Loucy (cell line): Measurements from ENCODE around the gene TBPL2.
A peak's percentile ranks its signal among the peaks of the same experiment; 100 is the strongest.
"Not testable (repeated sequence)": the region's sequence is repeated elsewhere in the genome, so short reads cannot be mapped to it uniquely, and the experiment has no call there.

Experiments
- H2AFZ ChIP-seq: fragments of 200-600 bp; sonication (generic); 2 replicates; pipeline ENCODE4 v1.6.0; 2016; ENCODE audit warnings: antibody characterized with exemption, mild to moderate bottlenecking, low read length, moderate library complexity
- H3F3A ChIP-seq: fragments of 200-600 bp; 2 replicates; pipeline ENCODE4 v1.6.0; 2016; ENCODE audit warnings: antibody characterized with exemption, low read depth, mild to moderate bottlenecking
- H3K27me3 ChIP-seq: fragments of 200-600 bp; sonication (generic); 2 replicates; pipeline ENCODE4 v1.6.1; 2014; ENCODE audit warnings: low read length, mild to moderate bottlenecking; ENCODE audit not compliant: insufficient read depth, poor library complexity, severe bottlenecking
- H3K36me3 ChIP-seq: fragments of 200-600 bp; sonication (generic); 2 replicates; pipeline ENCODE4 v1.6.1; 2016; ENCODE audit warnings: low read length; ENCODE audit not compliant: insufficient read depth
- H3K4me1 ChIP-seq: fragments of 200-600 bp; sonication (generic); 2 replicates; pipeline ENCODE4 v1.5.1; 2014; ENCODE audit warnings: low read length, mild to moderate bottlenecking; ENCODE audit not compliant: insufficient read depth, poor library complexity, severe bottlenecking
- H3K4me2 ChIP-seq: fragments of 200-600 bp; sonication (generic); 2 replicates; pipeline ENCODE4 v1.6.0; 2014; ENCODE audit warnings: antibody characterized with exemption, low read length, low read depth, mild to moderate bottlenecking; ENCODE audit not compliant: poor library complexity, severe bottlenecking
- H3K4me3 ChIP-seq: fragments of 200-600 bp; sonication (generic); 2 replicates; pipeline ENCODE4 v1.5.1; 2014; ENCODE audit warnings: low read length, mild to moderate bottlenecking, mixed read lengths; ENCODE audit not compliant: poor library complexity, severe bottlenecking
- H3K79me2 ChIP-seq: fragments of 200-600 bp; sonication (generic); 2 replicates; pipeline ENCODE4 v1.6.1; 2014; ENCODE audit warnings: low read length; ENCODE audit not compliant: insufficient read depth
- H3K9ac ChIP-seq: fragments of 200-600 bp; sonication (generic); 2 replicates; pipeline ENCODE4 v1.6.0; 2014; ENCODE audit warnings: mild to moderate bottlenecking, low read depth, low read length, moderate library complexity; ENCODE audit not compliant: poor library complexity, severe bottlenecking
- H3K9me2 ChIP-seq: fragments of 200-600 bp; sonication (generic); replicated peaks from 2 replicates; pipeline ENCODE4 v1.6.1; 2016; ENCODE audit warnings: low read depth, low read length, mixed read lengths
- H3K9me3 ChIP-seq: fragments of 200-600 bp; sonication (generic); 2 replicates; pipeline ENCODE4 v1.6.1; 2014; ENCODE audit warnings: mild to moderate bottlenecking, antibody characterized with exemption, low read length, low read depth; ENCODE audit not compliant: insufficient read depth
- H4K20me1 ChIP-seq: fragments of 200-600 bp; sonication (generic); 2 replicates; pipeline ENCODE4 v1.6.0; 2014; ENCODE audit warnings: antibody characterized with exemption, low read length, mild to moderate bottlenecking; ENCODE audit not compliant: insufficient read depth, poor library complexity, severe bottlenecking
- CTCF ChIP-seq: fragments of 200-600 bp; sonication (generic); conservative IDR thresholded peaks from 2 replicates; pipeline ENCODE4 v1.5.1; 2014; ENCODE audit warnings: mild to moderate bottlenecking, antibody characterized with exemption, low read length
- EZH2phosphoT487 ChIP-seq: fragments of 200-600 bp; IDR thresholded peaks from 2 replicates; pipeline ENCODE4 v1.6.1; 2018; ENCODE audit warnings: antibody characterized with exemption, mild to moderate bottlenecking, moderate library complexity, borderline replicate concordance

The TBPL2 gene

GRCh38 chr14:55423969-55424368 is 16.4 kb downstream of the TBPL2 start:
- TF ChIP-seq CTCF (no peak), EZH2phosphoT487 (no peak)
- Histone ChIP-seq H2AFZ (no peak overlapping the region), H3K4me3 (no peak overlapping the region), H3K4me1 (peaks cover 11% of the 10 kb centered on the region), H3K36me3 (no peaks in the 10 kb centered on the region), H3K4me2 (peak overlapping the region; percentile 43), H4K20me1 (no peaks in the 10 kb centered on the region), H3F3A (no peaks in the 10 kb centered on the region), H3K9me3 (no peaks in the 10 kb centered on the region), H3K9ac (no peak overlapping the region), H3K9me2 (no peaks in the 10 kb centered on the region), H3K27me3 (no peaks in the 10 kb centered on the region), H3K79me2 (no peaks in the 10 kb centered on the region)

GRCh38 chr14:55422338-55422737 is 18.1 kb downstream of the TBPL2 start:
- not testable (repeated sequence) for H3K36me3 ChIP-seq, H3K9me3 ChIP-seq, H3F3A ChIP-seq, H3K9ac ChIP-seq, H3K79me2 ChIP-seq, H3K4me2 ChIP-seq, H4K20me1 ChIP-seq, H3K27me3 ChIP-seq, H3K4me3 ChIP-seq, H3K9me2 ChIP-seq, H2AFZ ChIP-seq
- peaks cover 11% of the 10 kb centered on the region for H3K4me1 ChIP-seq

GRCh38 chr14:55419663-55420062 is 20.8 kb downstream of the TBPL2 start:
- Histone ChIP-seq H3K9me2 (no peaks in the 10 kb centered on the region), H3K9me3 (no peaks in the 10 kb centered on the region), H4K20me1 (no peaks in the 10 kb centered on the region), H3K9ac (no peak overlapping the region), H2AFZ (no peak overlapping the region), H3K27me3 (no peaks in the 10 kb centered on the region), H3F3A (no peaks in the 10 kb centered on the region), H3K36me3 (no peaks in the 10 kb centered on the region), H3K4me3 (no peak overlapping the region), H3K79me2 (no peaks in the 10 kb centered on the region), H3K4me2 (no peak overlapping the region), H3K4me1 (peaks cover 11% of the 10 kb centered on the region)
- no peak for TF ChIP-seq EZH2phosphoT487
- TF ChIP-seq CTCF = no peak

GRCh38 chr14:55418411-55418810 is 22.0 kb downstream of the TBPL2 start:
- H3K9me3 ChIP-seq = no peaks in the 10 kb centered on the region

More at GRCh38 chr14:55418411-55418810, 22.0 kb downstream of the TBPL2 start:
- no peak overlapping the region for H3K4me2 ChIP-seq
- no peaks in the 10 kb centered on the region for H3K9me2 ChIP-seq
- no peak overlapping the region for H3K4me3 ChIP-seq
- H3K27me3 ChIP-seq = no peaks in the 10 kb centered on the region
- H3K4me1 ChIP-seq = no peaks in the 10 kb centered on the region
- no peaks in the 10 kb centered on the region for H3F3A ChIP-seq
- no peaks in the 10 kb centered on the region for H3K36me3 ChIP-seq
- H4K20me1 ChIP-seq = no peaks in the 10 kb centered on the region
- H3K79me2 ChIP-seq = no peaks in the 10 kb centered on the region
- TF ChIP-seq EZH2phosphoT487 (no peak), CTCF (no peak)
- H3K9ac ChIP-seq = no peak overlapping the region
- H2AFZ ChIP-seq = no peak overlapping the region
